Heart right ventricle (tissue), 16 donors: ENCODE results near the gene DDAH1. TPM values are rescaled to one million over a fixed set of nuclear protein-coding genes. Genes with fewer than 3 reads are reported as not detected.

Source experiments
- ATAC-seq, 8 donors: fragments of 200-7000 bp; cut with Tn5 transposase; one replicate each; pipeline ENCODE4 v1.9.1; 2020; ENCODE audit warnings: mild to moderate bottlenecking in 8 of 8, moderate library complexity in 8 of 8, moderate number of reproducible peaks in 1 of 8
- DNase-seq, 2 donors: peaks; one replicate each; pipeline ENCODE4 v3.0.0-alpha.2; 2020
- H3K27ac ChIP-seq, 10 donors: fragments of 200-600 bp; sonication (generic) in 2 of 10; one replicate each; pipeline versions ENCODE4 v1.5.0 to v1.8.0; 2020 to 2022; ENCODE audit warnings: mild to moderate bottlenecking in 3 of 10
- H3K27me3 ChIP-seq, 7 donors: fragments of 200-600 bp; one replicate each; pipeline ENCODE4 v1.8.0; 2021 to 2022; ENCODE audit warnings: mild to moderate bottlenecking in 2 of 7
- H3K36me3 ChIP-seq, 9 donors: fragments of 200-600 bp; sonication (generic) in 1 of 9; one replicate each; pipeline versions ENCODE4 v1.5.0 to v1.8.0; 2020 to 2022; ENCODE audit warnings: mild to moderate bottlenecking in 2 of 9
- H3K4me1 ChIP-seq, 9 donors: fragments of 200-600 bp; sonication (generic) in 1 of 9; one replicate each; pipeline versions ENCODE4 v1.5.0 to v1.8.0; 2020 to 2022; ENCODE audit warnings: mild to moderate bottlenecking in 4 of 9
- H3K4me3 ChIP-seq, 10 donors: fragments of 200-600 bp; sonication (generic) in 2 of 10; one replicate each; pipeline versions ENCODE4 v1.5.0 to v1.8.0; 2020 to 2022; ENCODE audit warnings: mild to moderate bottlenecking in 7 of 10, moderate library complexity in 2 of 10
- H3K9me3 ChIP-seq, 11 donors: fragments of 200-600 bp in 10 of 11; sonication (generic) in 2 of 11; one replicate each; pipeline versions ENCODE4 v1.5.0 to v1.8.0; 2013 to 2022; ENCODE audit warnings: mild to moderate bottlenecking in 2 of 11, control low read depth in 1 of 11, moderate library complexity in 1 of 11
- WGBS, 2 donors: extraction: QIAGEN DNeasy Blood & Tissue Kit; methylation state at CpG; one replicate each; pipeline ENCODE4 v1.1.7; 2013; ENCODE audit warnings: inconsistent platforms in 1 of 2; 5-methylcytosine and 5-hydroxymethylcytosine counted together
- intact Hi-C, 10 donors: fragments of 100-400 bp; cut with DNase I; formaldehyde crosslinking; loops; one replicate each; pipeline versions ENCODE4 v1.11.1 to v1.14.2; 2022
- polyA plus RNA-seq, 2 donors: library from polyadenylated mRNA; stranded (reverse); fragments of 200-250 nt; gene quantifications; one replicate each; pipeline ENCODE4 v1.2.3, GENCODE V29; 2013
- total RNA-seq, 10 donors: library from RNA; stranded (reverse); fragmentation: NEBNext Ultra II Directional in 3 of 10; extraction: Animal tissue kit (Norgen Biotek cat#: 25700) in 3 of 10; gene quantifications; one replicate each; pipeline versions ENCODE4 v1.2.1 to v1.2.4, GENCODE V29; 2021 to 2023
- TF ChIP-seq, protein P1 (sequence below), 9 donors: fragments of 200-600 bp; sonication (generic) in 2 of 9; IDR thresholded peaks; one replicate each; pipeline versions ENCODE4 v1.5.0 to v1.8.0; 2021 to 2022; ENCODE audit warnings: antibody characterized with exemption in 9 of 9, mild to moderate bottlenecking in 5 of 9, moderate library complexity in 1 of 9
- donor health status: Arrhythmogenic right ventricular cardiomyopathy.
- donor health status: ischemic (EF 13 %, LVEDD 7.1; RV severe dilation, severe dysfunction).
- donor health status: healthy with polysubstance abuse.
- donor health status: DM: no; HTN: yes; CAD: no.
- donor health status: DM: no; HTN: no; CAD: no.
- donor health status: ischemic (EF 25% LVEDD 6.9; RV normal size, moderate dysfunction).
- donor health status: ischemic (EF 25% LVEDD 5.7; RV mildly dilated, moderate dysfunction).
- donor health status: healthy.
- donor health status: DM: yes; HTN: yes; CAD: no.
- donor health status: Ischemic cardiomyopathy.
- donor health status: ischemic (EF 35%, LVEDD 5.7; RV mildly dilated, moderate dysfunction).
- donor health status: nonischemic (EF 11% LVEDD 7.7; RV severe dilation, severe dysfunction).
- donor health status: DM: yes; HTN: yes; CAD: no.
- donor health status: PGD.
- donor health status: ischemic (EF 29% LVEDD 5.4; RV normal size, mild dysfunction).
- donor health status: nonischemic (EF 23%, LVEDD 6.1; RV moderate dilation, normal function).

The DDAH1 gene
- total and polyA plus RNA-seq, 12 donors, result 2.7 to 29.0 (median 16.6) TPM

DNA sequence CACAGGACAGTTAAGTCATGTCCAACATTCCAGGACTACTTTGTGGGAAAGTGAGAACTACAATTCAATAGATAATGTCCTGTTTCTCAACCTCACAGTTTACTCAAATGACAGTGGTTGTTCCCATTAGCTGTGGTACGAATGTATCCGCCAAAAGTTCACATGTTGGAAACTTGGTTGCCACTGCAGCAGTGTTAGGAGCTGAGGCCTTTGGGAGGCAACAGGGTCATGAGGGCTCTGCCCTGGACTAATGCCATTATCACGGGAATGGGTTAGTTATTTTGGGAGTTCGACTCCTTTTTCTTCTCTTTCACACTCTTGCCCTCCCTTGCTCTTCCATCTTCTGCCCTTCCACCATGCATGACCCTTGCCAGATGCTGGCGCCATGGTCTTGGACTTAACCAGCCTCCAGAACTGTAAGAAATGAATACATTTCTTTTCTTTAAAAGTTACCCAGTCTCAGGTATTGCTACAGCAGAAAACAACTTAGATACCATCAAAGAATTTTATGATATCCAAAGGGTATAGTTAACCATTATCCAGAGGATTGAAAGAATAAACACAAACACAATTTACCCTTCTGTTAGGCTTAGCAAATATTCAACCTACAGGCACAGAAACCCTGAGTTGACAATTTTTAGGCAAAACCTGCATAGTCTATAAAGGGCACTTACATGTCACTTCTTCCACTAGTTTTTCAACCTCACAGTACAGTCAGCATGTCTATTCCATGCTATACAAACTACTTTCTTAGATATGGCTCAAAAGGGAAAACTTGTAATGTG, 196.0 kb downstream of the DDAH1 start:
- TF ChIP-seq, protein P1, sequence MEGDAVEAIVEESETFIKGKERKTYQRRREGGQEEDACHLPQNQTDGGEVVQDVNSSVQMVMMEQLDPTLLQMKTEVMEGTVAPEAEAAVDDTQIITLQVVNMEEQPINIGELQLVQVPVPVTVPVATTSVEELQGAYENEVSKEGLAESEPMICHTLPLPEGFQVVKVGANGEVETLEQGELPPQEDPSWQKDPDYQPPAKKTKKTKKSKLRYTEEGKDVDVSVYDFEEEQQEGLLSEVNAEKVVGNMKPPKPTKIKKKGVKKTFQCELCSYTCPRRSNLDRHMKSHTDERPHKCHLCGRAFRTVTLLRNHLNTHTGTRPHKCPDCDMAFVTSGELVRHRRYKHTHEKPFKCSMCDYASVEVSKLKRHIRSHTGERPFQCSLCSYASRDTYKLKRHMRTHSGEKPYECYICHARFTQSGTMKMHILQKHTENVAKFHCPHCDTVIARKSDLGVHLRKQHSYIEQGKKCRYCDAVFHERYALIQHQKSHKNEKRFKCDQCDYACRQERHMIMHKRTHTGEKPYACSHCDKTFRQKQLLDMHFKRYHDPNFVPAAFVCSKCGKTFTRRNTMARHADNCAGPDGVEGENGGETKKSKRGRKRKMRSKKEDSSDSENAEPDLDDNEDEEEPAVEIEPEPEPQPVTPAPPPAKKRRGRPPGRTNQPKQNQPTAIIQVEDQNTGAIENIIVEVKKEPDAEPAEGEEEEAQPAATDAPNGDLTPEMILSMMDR (IDR thresholded peaks at IDR 0.05), result no peak

More for the DNA sequence above, 196.0 kb downstream of the DDAH1 start:
- Histone ChIP-seq H3K27ac (no peak overlapping the region), H3K9me3 (no peaks in the 10 kb centered on the region), H3K4me1 (peaks cover 3 to 34% (median 20%) of the 10 kb centered on the region in 9 donors), H3K4me3 (no peak overlapping the region), H3K27me3 (no peaks in the 10 kb centered on the region), H3K36me3 (peaks cover 0 to 92% (median 45%) of the 10 kb centered on the region in 9 donors)
- intact Hi-C loops, result no loop called here
- WGBS, 2 donors, result 81 to 85% methylated on average over 5 of the region's 5 CpGs
- ATAC-seq (peak in 1 of 8 donors; percentile 20), DNase-seq (no peak)

Other genes starting within 250 kb of the DDAH1 start
- gene C1orf52, start 205.5 kb downstream of the DDAH1 start, total RNA-seq, result 10 to 100 TPM; 12.8 to 21.3 (median 15.0) TPM
- 10 to 100 TPM; 18.4 to 34.4 TPM for gene C1orf52, start 205.5 kb downstream of the DDAH1 start, polyA plus RNA-seq
- gene BCL10, start 188.5 kb downstream of the DDAH1 start, total RNA-seq, result 10 to 100 TPM in 3 of 10 donors, 1 to 10 TPM in 7; 6.2 to 15.3 (median 9.4) TPM
- 1 to 10 TPM; 4.1 to 4.3 TPM for gene BCL10, start 188.5 kb downstream of the DDAH1 start, polyA plus RNA-seq
- 1,000 to 10,000 TPM in 1 of 10 donors, 100 to 1,000 TPM in 1, 10 to 100 TPM in 8; 28.3 to 1,074 (median 62.8) TPM for gene CCN1, start 115.6 kb upstream of the DDAH1 start, total RNA-seq
- gene CCN1, start 115.6 kb upstream of the DDAH1 start, polyA plus RNA-seq, result 100 to 1,000 TPM in 1 of 2 donors, 10 to 100 TPM in 1; 27.4 to 157 TPM
- gene ZNHIT6, start 243.3 kb upstream of the DDAH1 start, total RNA-seq, result 10 to 100 TPM in 6 of 10 donors, 1 to 10 TPM in 4; 8.7 to 12.8 (median 10.5) TPM
- gene ZNHIT6, start 243.3 kb upstream of the DDAH1 start, polyA plus RNA-seq, result 10 to 100 TPM in 1 of 2 donors, 1 to 10 TPM in 1; 6.0 to 10.6 TPM